NCI-H2196 treated with DMSO at 0.1 percent for 48 hours (cell line): ENCODE data around the gene ALKAL2.
A peak's percentile ranks its signal among the peaks of the same experiment; 100 is the strongest.

Source experiments
- DNase-seq: peaks from one replicate; lab custom pipeline; 2025; ENCODE audit not compliant: unreplicated experiment; lab: John Stamatoyannopoulos, UW

Gene ALKAL2

DNA sequence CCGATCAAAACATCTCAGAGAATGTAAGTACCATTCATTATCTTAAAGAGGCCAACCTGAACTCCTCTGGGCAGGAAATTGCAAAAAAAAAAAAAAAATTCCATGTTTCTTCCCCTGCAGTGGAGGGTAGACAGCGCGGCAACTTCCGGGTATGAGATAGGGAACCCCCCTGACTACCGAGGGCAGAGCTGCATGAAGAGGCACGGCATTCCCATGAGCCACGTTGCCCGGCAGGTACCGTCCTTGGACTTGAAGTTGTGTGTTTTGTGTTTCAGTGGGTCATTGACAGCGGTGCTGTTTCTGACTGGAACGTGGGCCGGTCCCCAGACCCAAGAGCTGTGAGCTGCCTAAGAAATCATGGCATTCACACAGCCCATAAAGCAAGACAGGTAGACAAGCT, 16.0 kb downstream of the ALKAL2 start:
- DNase-seq, result no peak

DNA sequence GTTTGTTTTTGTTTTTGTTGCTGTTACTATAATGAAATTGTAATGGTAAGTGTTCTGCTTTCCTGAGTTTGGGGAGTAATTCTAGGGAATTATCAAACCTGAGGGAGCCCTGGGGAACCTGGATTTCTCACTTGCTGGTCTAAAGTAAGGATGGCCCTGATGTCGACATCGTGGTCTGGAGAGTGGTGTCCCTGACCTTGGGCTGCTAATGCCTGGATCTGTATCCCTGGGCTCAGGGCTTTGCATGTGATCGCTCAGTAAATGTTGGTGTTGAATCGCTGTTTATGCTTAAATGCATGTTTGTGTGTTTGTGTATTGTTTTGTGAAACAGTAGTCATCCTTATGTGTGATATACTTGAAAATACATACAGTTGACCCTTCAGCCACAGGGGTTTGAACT, 17.0 kb downstream of the ALKAL2 start:
- DNase-seq, result no peak

GRCh38 chr2:269356-270030, 18.4 kb downstream of the ALKAL2 start:
- DNase-seq, result no peak

DNA sequence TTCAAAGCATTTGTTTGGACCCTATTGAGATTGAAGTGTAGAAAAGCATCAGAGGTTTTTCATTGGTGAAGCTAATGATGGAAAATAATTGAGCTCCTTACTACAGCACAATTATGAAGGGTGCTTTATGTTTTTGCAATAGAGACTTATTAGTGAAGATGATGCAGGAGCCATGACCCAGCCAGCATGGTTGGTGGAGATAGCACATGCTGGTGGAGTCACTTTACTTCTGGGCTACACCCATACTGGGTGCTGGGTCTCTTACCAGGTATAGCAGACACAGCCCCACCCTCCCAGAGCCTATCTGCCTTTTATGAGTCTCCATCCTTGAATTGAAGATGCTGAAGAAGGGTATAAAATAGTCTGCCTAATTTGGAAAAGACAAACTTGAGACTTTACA, 19.6 kb downstream of the ALKAL2 start:
- no peak for DNase-seq

DNA sequence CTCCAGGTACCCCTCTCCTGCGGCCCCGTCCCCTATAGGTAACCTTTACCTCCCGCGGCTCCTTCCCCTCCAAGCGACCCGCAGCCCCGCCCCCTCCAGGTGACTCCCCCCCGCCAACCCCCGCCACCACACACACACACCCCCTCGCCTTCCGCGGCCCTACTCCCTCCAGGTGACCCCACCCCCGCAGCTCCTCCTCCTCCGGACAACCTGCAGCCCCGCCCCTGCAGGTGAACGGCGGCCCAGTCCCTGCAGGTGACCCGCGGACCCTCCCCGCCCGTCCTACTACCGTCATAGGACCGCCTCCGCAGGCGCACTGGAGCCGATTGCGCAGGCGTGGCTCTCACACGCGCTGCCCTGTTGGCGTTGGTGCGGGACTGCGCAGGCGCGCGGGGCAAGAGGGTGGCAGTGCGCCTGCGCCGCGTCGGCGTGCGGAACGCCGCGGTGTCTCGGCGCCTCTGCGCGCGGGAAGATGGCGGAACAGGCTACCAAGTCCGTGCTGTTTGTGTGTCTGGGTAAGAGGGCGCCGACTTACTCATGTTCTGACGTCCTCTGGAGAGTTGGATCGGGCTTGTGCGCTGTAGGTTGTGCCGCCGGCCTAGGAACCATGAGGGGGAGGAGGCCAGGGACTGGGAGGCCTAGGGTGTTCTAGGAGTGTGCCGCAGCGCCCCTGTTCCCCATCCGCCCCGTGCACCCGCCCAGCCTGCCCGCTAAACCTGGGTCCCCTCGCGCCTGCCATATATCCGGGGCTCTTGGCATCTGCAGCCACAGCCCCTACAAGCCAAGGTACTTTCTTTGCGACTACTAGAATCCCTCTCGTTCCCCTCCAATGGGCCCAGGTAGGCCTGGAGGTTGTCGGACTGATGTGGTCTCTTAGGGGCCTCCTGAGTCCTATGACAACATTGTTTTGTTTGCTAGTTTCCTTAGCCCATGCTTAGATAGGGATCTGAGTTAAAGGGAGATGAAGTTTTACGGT, 23.1 kb downstream of the ALKAL2 start, which contains the start of gene ACP1:
Gene ACP1 (plus strand): TSS at position 455 of the 976 bp plus-strand sequence. CDS start 18 bp downstream, at position 473.
- peak; percentile 83 for DNase-seq

DNA sequence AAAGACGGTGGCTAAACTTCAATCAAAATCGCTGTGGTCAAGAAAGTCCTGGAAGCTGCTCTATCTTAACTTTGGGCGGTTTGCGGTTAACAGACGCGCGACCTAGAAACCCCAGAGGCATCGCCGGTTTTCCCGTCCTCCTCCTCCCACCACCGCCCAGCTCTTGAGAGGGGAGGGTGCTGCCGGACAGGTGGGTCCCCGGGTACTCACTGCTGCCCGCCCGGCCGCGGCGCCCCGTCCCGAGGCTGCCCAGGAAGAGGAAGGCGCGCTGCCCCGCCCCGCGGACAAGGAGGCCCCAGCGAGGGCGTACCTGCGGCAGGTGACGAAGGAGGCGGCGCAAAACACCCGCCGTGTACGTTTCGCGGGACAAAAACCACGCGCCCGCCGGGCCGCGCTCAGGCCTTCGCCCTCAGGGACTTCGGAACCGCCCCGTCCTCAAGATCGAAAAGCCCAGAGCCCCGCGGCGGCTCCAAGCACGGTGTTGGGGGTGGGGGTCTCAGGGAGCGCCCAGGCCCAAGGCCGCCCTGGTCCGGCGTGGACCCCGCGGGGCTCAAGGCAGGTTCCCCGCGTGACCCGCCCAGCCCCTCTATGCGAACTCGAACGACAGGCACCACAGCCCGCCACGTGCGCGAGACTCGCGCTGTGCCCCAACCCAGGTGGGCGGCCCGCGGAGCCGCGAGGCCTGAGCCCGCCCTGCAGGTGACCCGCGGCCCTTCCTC, 24.0 kb downstream of the ALKAL2 start, which contains the start of gene SH3YL1:
Gene SH3YL1 (minus strand): TSS at position 259 of the 719 bp plus-strand sequence. CDS start 48 bp downstream, at position 211.
- no peak for DNase-seq

GRCh38 chr2:263022-263738, 24.7 kb downstream of the ALKAL2 start:
- DNase-seq, result no peak

DNA sequence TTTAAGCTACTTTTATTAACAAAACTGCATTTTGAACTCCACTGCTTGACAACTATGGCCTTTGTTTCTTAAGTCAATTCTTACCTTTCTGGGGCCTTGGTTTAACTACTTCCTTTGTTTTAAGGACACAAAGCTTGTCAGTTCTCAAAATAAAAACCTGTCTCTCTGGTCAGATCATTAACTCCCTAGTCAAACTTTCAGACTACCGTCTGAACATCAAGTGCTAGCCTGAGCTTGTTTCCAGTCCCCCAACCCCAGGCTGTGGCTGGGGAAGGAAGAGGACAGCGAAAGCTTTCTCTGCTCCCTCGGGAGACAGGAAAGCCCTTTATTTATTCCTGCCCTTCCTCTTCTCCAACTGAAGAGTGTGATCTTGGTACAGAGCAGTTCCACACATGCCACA, 25.8 kb downstream of the ALKAL2 start:
- no peak for DNase-seq

DNA sequence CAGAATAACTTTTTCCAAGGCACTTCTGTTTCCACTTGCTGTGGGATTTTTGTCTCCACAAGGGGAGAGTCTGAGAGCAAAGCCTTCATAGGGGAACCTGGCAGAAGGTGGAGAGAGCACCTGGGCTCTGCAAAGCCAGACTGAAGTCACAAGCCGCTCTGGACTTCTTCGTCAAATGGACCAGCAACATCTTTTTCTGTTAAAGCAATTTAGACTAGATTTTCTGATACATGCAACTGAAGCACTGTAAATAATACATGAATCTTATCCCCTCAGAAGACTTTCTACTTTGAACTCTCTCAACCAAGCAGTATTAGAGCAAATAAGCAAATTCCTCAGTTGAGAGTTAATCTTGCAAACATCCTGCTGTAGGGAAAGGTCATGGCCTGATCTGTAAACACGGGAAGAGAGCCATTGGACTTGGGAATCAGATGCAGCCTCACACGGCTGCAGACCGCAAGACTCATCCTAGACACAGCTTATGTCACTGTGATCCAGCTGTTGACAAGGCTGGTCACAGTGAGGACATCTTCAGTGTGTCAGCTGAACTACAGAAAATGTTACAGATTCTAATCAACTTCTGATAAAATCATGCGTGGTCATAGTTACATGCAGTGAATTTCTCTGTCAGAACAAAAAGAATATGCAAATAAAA, 27.3 kb downstream of the ALKAL2 start:
- no peak for DNase-seq

DNA sequence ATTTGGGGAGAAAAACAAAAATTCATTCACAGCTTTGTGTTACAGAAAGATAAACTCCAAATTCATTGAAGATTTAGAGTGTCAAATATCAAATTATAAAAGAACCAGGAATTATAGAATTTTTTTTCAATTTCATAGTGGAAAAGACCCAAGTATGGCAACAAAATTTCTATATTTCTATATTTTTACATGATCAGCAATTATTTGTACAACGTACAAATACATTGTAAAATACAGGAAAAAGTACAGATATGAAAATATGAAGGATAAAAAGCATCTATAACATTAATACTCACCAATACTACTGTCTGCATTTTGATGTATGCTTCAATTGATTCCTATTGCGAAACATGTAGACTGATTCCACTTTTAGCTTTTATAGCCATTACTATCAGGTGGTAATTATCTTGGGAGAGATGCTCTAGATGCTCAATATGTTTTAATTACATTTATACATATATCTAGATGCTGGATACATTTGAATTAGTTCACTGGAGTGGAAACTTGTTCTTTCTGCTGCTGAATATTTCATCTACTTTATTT, 28.0 kb downstream of the ALKAL2 start:
- no peak for DNase-seq

GRCh38 chr2:258933-259332, 29.0 kb downstream of the ALKAL2 start:
- DNase-seq, result no peak

GRCh38 chr2:257842-258241, 30.0 kb downstream of the ALKAL2 start:
- DNase-seq, result no peak

- DNase-seq, result no peak
Measured at GRCh38 chr2:257429-257828, 30.5 kb downstream of the ALKAL2 start.

- no peak for DNase-seq
Measured at GRCh38 chr2:256094-256493, 31.8 kb downstream of the ALKAL2 start.

DNA sequence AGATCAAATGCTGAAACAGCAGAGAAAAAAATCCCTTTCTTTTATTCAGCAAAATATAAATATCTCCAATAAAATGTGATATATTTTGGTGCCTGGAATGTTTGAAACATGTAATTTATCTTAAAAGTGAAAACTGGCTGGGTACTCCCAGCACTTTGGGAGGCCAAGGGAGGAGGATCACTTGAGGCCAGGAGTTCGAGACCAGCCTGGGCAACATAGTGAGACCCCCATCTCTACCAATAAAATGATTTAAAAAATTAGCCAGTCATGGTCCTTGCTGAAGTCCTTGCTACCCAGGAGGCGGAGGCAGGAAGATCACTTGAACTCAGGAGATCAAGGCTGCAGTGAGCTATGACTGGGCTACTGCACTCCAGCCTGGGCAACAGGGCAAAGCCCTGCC, 32.7 kb downstream of the ALKAL2 start:
- no peak for DNase-seq

DNA sequence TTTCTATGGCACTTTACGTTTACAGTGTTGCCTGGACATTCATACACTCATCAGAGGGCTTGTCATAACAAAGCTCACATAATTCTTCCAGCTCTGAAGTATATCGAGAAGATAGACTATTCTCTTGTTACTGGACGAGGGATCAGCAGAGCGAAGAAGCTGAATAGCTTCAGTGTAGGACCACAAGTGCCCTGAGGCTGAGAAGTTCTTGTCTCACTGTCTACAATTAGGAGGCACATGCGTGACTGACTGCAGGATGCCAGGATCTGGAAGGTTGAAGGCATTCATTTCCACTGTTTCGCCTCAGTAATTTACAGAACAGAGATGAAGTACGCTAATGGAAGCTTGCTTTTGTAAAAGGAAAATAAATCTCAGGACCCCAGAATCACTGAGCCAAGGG, 33.6 kb downstream of the ALKAL2 start:
- DNase-seq, result no peak

DNA sequence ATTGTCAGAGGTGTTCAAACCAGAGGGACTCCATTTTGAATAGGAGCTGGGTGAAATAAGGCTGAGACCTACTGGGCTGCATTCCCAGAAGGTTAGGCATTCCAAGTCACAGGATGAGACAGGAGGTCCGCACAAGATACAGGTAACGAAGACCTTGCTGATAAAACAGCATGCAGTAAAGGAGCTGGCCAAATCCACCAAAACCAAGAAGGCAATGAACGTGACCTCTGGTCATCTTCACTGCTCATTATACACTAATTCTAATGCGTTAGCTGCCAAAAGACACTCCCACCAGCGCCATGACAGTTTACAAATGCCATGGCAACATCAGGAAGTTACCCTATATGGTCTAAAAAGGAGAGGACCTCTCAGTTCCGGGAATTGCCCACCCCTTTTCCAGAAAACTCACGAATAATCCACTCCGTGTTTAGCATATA, 34.7 kb downstream of the ALKAL2 start:
- DNase-seq, result no peak

- no peak for DNase-seq
Measured at GRCh38 chr2:252001-252602, 35.8 kb downstream of the ALKAL2 start.

DNA sequence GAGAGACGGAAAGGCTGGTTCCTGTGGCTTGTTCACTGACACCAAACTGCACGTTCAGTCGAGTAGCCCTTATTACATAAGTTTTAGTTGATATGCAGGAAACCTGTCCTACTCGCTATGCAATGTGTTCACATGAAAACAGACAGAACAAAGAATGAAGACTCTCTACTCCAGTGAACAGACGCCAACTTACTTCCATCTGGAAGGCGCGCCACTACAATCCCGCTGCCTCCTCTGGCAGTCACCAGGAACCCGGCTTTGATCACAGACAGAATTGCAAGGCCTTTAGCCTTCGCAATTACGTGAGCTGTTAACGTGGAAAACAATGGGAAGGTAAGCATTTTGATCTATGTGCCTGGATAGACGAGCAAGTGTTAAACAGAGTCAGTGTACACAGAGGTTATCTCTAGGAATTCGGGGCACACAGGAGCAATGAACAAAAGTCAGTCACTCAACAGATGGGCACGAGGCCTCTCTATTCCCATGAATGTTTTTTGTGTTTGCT, 38.3 kb downstream of the ALKAL2 start:
- no peak for DNase-seq
